AG04450 (cell line): ENCODE measurements around the gene SLC22A14. TPM values are rescaled to one million over a fixed set of nuclear protein-coding genes. Genes with fewer than 3 reads are reported as not detected.
"Not testable (repeated sequence)": the region's sequence is repeated elsewhere in the genome, so short reads cannot be mapped to it uniquely, and the experiment has no call there.

ENCODE experiments used
- CTCF ChIA-PET: fragments of 300-600, 350-600 bp; formaldehyde crosslinking; extraction: SDS; loops from one replicate; lab custom pipeline; 2022; ENCODE audit warnings: antibody characterized with exemption, inconsistent platforms; lab: Charles Lee
- POLR2A ChIA-PET: fragments of 350-600 bp; formaldehyde crosslinking; extraction: SDS; loops from one replicate; lab custom pipeline; 2021; ENCODE audit warnings: antibody characterized with exemption, inconsistent platforms; lab: Yijun Ruan, JAX
- DNase-seq: peaks from one replicate; pipeline ENCODE4 v3.0.0-alpha.2; 2011; ENCODE audit warnings: low read depth, low spot score
- H3K27ac ChIP-seq: one replicate; pipeline ENCODE4 v1.5.1; 2012; ENCODE audit warnings: low read depth, low read length, control low read depth
- H3K27me3 ChIP-seq: one replicate; pipeline ENCODE4 v1.6.0; 2012; ENCODE audit warnings: low read length; ENCODE audit not compliant: control insufficient read depth, insufficient read depth
- H3K4me3 ChIP-seq: 2 replicates; pipeline ENCODE4 v1.5.1; 2011; ENCODE audit warnings: mild to moderate bottlenecking, low read depth, low read length, control low read depth
- H3K9me3 ChIP-seq: 2 replicates; pipeline ENCODE4 v1.5.1; 2012; ENCODE audit warnings: low read length; ENCODE audit not compliant: control insufficient read depth, insufficient read depth
- polyA plus RNA-seq: library from polyadenylated mRNA; depleted of rRNA; stranded (reverse); fragments of >200 nt; gene quantifications from 2 replicates; pipeline ENCODE4 v1.2.3, GENCODE V29; 2011
- TF ChIP-seq, protein P1 (sequence below): IDR thresholded peaks from 2 replicates; pipeline ENCODE4 v1.5.1; 2011; ENCODE audit warnings: low read depth, low read length, control low read depth, inconsistent platforms

Gene SLC22A14
- polyA plus RNA-seq, 1 experiment, result not detected

DNA sequence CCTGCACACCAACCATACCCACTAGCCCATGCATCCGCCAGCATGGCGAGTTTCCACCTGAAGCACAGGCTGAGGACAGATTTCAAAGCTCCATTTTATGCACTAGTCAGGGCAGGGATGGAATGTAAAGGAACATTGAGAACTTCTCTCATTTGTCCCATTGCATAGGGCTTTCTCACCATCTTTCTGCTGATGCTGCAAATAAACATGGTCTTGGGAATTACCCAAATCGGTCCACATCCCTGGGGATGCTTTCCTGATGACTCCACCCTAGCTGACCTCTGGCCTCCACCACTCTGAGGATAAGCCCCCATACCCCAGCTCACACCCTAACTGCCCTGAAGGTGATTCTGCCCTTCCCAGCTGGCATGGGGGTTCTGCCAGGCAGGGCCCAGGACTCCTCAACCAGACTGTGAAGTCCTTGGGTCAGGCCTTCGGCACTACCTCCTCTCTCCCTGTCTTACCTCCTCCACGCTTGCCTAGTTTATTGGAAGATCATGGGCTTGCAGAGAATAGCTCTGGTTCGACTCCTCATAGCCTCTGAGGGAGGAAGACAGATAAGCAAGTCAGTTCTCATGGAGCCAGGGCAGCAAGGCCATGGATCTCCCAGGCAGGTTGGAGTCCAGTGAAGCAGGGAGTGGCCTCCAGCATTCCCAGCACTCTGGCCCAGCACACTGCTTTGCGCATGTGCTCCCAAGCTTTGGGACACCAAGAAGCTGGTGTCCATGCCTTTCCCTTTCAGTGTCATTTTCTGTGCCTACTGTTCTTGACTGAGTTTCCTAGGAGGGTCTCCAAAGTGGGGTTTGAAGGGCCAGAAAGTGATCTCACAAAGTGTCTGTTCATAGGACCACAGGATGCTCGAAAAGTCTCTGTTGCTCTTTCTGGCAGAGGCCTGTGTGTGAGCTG lies 36.9 kb downstream of the SLC22A14 start:
- TF ChIP-seq, protein P1, sequence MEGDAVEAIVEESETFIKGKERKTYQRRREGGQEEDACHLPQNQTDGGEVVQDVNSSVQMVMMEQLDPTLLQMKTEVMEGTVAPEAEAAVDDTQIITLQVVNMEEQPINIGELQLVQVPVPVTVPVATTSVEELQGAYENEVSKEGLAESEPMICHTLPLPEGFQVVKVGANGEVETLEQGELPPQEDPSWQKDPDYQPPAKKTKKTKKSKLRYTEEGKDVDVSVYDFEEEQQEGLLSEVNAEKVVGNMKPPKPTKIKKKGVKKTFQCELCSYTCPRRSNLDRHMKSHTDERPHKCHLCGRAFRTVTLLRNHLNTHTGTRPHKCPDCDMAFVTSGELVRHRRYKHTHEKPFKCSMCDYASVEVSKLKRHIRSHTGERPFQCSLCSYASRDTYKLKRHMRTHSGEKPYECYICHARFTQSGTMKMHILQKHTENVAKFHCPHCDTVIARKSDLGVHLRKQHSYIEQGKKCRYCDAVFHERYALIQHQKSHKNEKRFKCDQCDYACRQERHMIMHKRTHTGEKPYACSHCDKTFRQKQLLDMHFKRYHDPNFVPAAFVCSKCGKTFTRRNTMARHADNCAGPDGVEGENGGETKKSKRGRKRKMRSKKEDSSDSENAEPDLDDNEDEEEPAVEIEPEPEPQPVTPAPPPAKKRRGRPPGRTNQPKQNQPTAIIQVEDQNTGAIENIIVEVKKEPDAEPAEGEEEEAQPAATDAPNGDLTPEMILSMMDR, result no peak
- H3K4me3 ChIP-seq, result no peak overlapping the region
- no peak overlapping the region for H3K27ac ChIP-seq
- ChIA-PET POLR2A (no interaction called here), CTCF (interaction anchor here (0.8 kb wide), 1 partner anchor 28 kb away, joined by 3 read pairs; the partner anchor contains the start of gene XYLB)
- no peaks in the 10 kb centered on the region for H3K9me3 ChIP-seq
- H3K27me3 ChIP-seq, result peaks cover 11% of the 10 kb centered on the region
- DNase-seq, result no peak

DNA sequence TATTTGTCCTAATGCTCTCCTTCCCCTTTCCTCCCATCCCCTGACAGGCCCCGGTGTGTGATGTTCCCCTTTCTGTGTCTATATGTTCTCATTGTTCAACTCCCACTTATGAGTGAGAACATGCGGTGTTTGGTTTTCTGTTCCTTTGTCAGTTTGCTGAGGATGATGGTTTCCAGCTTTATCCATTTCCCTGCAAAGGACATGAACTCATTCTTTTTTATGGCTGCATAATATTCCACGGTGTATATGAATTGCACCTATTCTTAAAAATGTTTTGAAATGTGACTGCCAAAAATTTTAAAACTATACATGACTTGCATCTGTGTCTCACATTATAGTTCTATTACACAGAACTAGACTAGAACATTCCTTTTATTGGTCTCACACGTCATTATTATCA lies 38.5 kb downstream of the SLC22A14 start:
- H3K4me3 ChIP-seq, H3K9me3 ChIP-seq, CTCF ChIA-PET, H3K27ac ChIP-seq, H3K27me3 ChIP-seq, POLR2A ChIA-PET, DNase-seq: not testable (repeated sequence)

DNA sequence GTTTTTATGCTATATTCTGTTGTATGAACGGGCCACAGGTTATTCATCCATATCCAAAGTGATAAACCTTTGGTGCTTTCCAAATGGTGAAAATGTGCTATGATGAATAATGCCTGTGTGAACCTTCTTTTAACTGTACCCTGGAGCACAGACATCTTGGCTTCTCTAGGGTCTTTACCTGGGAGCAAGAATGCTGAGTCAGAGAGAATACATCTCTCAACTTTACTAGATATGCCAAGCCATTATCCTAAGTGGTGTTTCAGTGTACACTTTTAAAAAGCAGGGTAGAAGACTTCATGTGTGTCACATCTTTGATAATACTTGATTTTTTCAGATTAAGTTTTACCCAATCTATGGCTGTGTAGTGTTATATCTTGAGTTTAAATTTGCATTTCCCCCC lies 41.0 kb downstream of the SLC22A14 start:
- ChIA-PET CTCF (no interaction called here), POLR2A (no interaction called here)

DNA sequence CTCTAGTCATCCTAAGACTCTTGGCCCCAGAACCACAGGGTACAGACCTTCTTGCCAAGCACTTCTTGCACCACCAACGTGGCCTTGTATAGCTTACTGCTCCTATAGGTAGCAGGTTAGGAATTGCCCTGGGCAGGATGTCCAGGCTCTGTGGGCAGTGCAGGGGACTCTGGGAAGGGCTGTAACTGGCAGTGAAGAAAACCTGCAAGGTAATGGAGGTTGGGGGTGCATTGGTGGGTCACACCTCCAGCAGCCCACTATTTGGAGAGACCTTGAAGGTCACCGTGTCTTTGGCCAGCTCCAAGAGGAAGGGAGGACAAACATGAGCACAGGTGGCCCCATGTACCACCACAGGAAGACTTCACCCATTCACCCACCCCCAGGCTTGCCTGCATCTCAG lies 43.2 kb downstream of the SLC22A14 start:
- ChIA-PET POLR2A (no interaction called here), CTCF (no interaction called here)
- no peak for DNase-seq
- H3K27ac ChIP-seq, result no peak overlapping the region
- TF ChIP-seq, protein P1, result no peak
- peaks cover 3% of the 10 kb centered on the region for H3K27me3 ChIP-seq
- H3K4me3 ChIP-seq, result no peak overlapping the region
- H3K9me3 ChIP-seq, result peaks cover 10% of the 10 kb centered on the region

More for the DNA sequence above, 41.0 kb downstream of the SLC22A14 start:
- no peak for DNase-seq
- Histone ChIP-seq H3K27me3 (peaks cover 3% of the 10 kb centered on the region), H3K4me3 (no peak overlapping the region), H3K27ac (no peak overlapping the region), H3K9me3 (peaks cover 10% of the 10 kb centered on the region)
- TF ChIP-seq, protein P1, result no peak

DNA sequence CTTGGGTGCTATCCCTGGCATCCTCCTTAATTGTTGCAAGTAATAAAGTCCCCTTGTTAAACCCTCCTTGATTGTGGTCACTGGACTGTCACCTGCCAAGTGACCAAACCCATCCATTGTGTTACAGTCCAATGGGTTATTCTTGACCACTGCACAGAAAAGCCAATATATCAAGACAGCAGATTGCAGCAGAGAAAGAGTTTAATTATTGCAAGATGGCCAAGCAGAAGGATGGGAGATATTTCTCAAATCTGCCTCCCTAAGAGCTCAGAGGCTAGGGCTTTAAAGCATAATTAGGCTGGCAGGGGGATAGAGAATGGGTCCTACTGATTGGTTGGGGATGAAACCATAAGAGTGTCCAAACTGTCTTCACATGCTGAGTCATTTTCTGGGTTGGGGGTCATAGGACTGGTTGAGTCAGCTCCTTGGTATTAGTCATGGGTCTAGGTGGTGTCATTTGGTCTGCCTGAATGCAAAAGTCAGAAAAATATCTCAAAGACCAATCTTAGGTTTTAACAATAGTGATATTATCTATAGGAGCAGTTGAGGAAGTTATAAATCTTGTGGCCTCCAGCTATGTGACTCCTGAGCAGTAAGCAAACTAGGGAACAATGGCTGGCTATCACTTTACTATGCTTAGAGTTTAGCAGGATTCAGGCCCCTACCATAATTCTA lies 45.4 kb downstream of the SLC22A14 start:
- Histone ChIP-seq H3K9me3 (peaks cover 10% of the 10 kb centered on the region), H3K27me3 (peaks cover 3% of the 10 kb centered on the region), H3K4me3 (no peak overlapping the region), H3K27ac (no peak overlapping the region)
- TF ChIP-seq, protein P1, result no peak
- CTCF ChIA-PET, result no interaction called here
- no peak for DNase-seq
- POLR2A ChIA-PET, result no interaction called here
